ENCODE measurements around the gene TRIM24.
"Not testable (repeated sequence)": the region's sequence is repeated elsewhere in the genome, so short reads cannot be mapped to it uniquely, and the experiment has no call there.

Gene TRIM24

GRCh38 chr7:138495485-138495884, 35.4 kb downstream of the TRIM24 start:
- no peak for DNase-seq

GRCh38 chr7:138499340-138499739, 39.3 kb downstream of the TRIM24 start:
- no peak for DNase-seq

GRCh38 chr7:138500303-138500702, 40.2 kb downstream of the TRIM24 start:
- not testable (repeated sequence) for DNase-seq

GRCh38 chr7:138500892-138501291, 40.8 kb downstream of the TRIM24 start:
- no peak for DNase-seq

- DNase-seq, result no peak
Observed at GRCh38 chr7:138502023-138502767, 42.1 kb downstream of the TRIM24 start.

- DNase-seq, result no peak
Observed at GRCh38 chr7:138505361-138505873, 45.4 kb downstream of the TRIM24 start.

GRCh38 chr7:138506764-138507163, 46.7 kb downstream of the TRIM24 start:
- DNase-seq, result no peak

GRCh38 chr7:138510003-138510402, 49.9 kb downstream of the TRIM24 start:
- no peak for DNase-seq

- no peak for DNase-seq
Observed at GRCh38 chr7:138512092-138512858, 52.2 kb downstream of the TRIM24 start.

- DNase-seq, result no peak
Observed at GRCh38 chr7:138512885-138513284, 52.8 kb downstream of the TRIM24 start.

GRCh38 chr7:138513344-138513871, 53.3 kb downstream of the TRIM24 start:
- no peak for DNase-seq

GRCh38 chr7:138514044-138514443, 54.0 kb downstream of the TRIM24 start:
- no peak for DNase-seq

GRCh38 chr7:138515001-138515528, 55.0 kb downstream of the TRIM24 start:
- peak; percentile 2 for DNase-seq

GRCh38 chr7:138519061-138519798, 59.2 kb downstream of the TRIM24 start:
- no peak for DNase-seq

GRCh38 chr7:138520742-138521141, 60.7 kb downstream of the TRIM24 start:
- no peak for DNase-seq

GRCh38 chr7:138521837-138522461, 61.9 kb downstream of the TRIM24 start:
- DNase-seq, result no peak

GRCh38 chr7:138524259-138524658, 64.2 kb downstream of the TRIM24 start:
- no peak for DNase-seq

- DNase-seq, result no peak
Observed at GRCh38 chr7:138525757-138526156, 65.7 kb downstream of the TRIM24 start.

- DNase-seq, result no peak
Observed at GRCh38 chr7:138527746-138528223, 67.7 kb downstream of the TRIM24 start.

GRCh38 chr7:138536833-138537232, 76.8 kb downstream of the TRIM24 start:
- not testable (repeated sequence) for DNase-seq

GRCh38 chr7:138538518-138538917, 78.5 kb downstream of the TRIM24 start:
- no peak for DNase-seq

GRCh38 chr7:138538997-138539644, 79.1 kb downstream of the TRIM24 start:
- no peak for DNase-seq

All from KG1 (cell line).